ENCODE results near the gene UBASH3B. TPM values are rescaled to one million over a fixed set of nuclear protein-coding genes. Genes with fewer than 3 reads are reported as not detected.
"Not testable (repeated sequence)": the region's sequence is repeated elsewhere in the genome, so short reads cannot be mapped to it uniquely, and the experiment has no call there.

The UBASH3B gene
- total RNA-seq (2022) (6.2 and 10.3 TPM in 2 replicates), Bru-seq, nascent RNA (percentile 54 among the genes with signal in this experiment), BruChase-seq, experiment 1, labeled RNA remaining after a 6-hour chase (percentile 50 among the genes with signal in this experiment), BruChase-seq, experiment 2, labeled RNA remaining after a 2-hour chase (percentile 56 among the genes with signal in this experiment)
- long read RNA-seq, full-length matches to known transcripts = 5 of 10 reads
- long read RNA-seq, partial matches to known transcripts = 1 of 10 reads
- long read RNA-seq, other reads (novel, unspliced or antisense) = 4 of 10 reads

- BruUV-seq (replicated peaks) = no TSS peak
- TF ChIP-seq, protein P1, sequence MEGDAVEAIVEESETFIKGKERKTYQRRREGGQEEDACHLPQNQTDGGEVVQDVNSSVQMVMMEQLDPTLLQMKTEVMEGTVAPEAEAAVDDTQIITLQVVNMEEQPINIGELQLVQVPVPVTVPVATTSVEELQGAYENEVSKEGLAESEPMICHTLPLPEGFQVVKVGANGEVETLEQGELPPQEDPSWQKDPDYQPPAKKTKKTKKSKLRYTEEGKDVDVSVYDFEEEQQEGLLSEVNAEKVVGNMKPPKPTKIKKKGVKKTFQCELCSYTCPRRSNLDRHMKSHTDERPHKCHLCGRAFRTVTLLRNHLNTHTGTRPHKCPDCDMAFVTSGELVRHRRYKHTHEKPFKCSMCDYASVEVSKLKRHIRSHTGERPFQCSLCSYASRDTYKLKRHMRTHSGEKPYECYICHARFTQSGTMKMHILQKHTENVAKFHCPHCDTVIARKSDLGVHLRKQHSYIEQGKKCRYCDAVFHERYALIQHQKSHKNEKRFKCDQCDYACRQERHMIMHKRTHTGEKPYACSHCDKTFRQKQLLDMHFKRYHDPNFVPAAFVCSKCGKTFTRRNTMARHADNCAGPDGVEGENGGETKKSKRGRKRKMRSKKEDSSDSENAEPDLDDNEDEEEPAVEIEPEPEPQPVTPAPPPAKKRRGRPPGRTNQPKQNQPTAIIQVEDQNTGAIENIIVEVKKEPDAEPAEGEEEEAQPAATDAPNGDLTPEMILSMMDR (IDR thresholded peaks at IDR 0.05; ENCODE audit: unreplicated experiment) = no peak
- H3K4me1 Mint-ChIP-seq (ENCODE audit: insufficient read depth, unreplicated experiment) = peaks cover 5% of the 10 kb centered on the region
- intact Hi-C loops (cut with micrococcal nuclease) = loop anchor here (1.0 kb wide), 2 partner anchors 54 to 126 kb away; no protein-coding TSS in a partner anchor
- H3K4me3 Mint-ChIP-seq (ENCODE audit: unreplicated experiment) = peak within 1 kb of the TSS; percentile 77
- H3K27ac Mint-ChIP-seq (ENCODE audit: low read depth, unreplicated experiment) = peak within 1 kb of the TSS; percentile 64
- no peaks in the 10 kb centered on the region for H3K9me3 Mint-ChIP-seq (ENCODE audit: unreplicated experiment)
- ChIA-PET CTCF (interaction anchor here (0.5 to 1.5 kb wide), 15 partner anchors 9 to 400 kb away, joined by 3 to 9 read pairs (median 3); no protein-coding TSS in a partner anchor), POLR2A (interaction anchor here (0.6 to 2.4 kb wide), 17 partner anchors 9 to 464 kb away, joined by 3 to 7 read pairs (median 4); no protein-coding TSS in a partner anchor)
- no peaks in the 10 kb centered on the region for H3K36me3 Mint-ChIP-seq (ENCODE audit: insufficient read depth, unreplicated experiment)
- no peaks in the 10 kb centered on the region for H3K27me3 Mint-ChIP-seq (ENCODE audit: insufficient read depth, unreplicated experiment)
- DNase-seq (ENCODE audit: unreplicated experiment) = peak; percentile 90
Observed at GRCh38 chr11:122655527-122656072, at the start of gene UBASH3B. Gene UBASH3B, plus strand, starts transcription at chr11:122655722. Its CDS starts 328 bp downstream, at chr11:122656050.

- CTCF ChIA-PET = interaction anchor here (0.7 kb wide), 1 partner anchor 278 kb away, joined by 3 read pairs; no protein-coding TSS in a partner anchor
- H3K27me3 Mint-ChIP-seq (ENCODE audit: insufficient read depth, unreplicated experiment); H3K4me1 Mint-ChIP-seq (ENCODE audit: insufficient read depth, unreplicated experiment); H3K4me3 Mint-ChIP-seq (ENCODE audit: unreplicated experiment); H3K36me3 Mint-ChIP-seq (ENCODE audit: insufficient read depth, unreplicated experiment); H3K9me3 Mint-ChIP-seq (ENCODE audit: unreplicated experiment); H3K27ac Mint-ChIP-seq (ENCODE audit: low read depth, unreplicated experiment); intact Hi-C loops (cut with micrococcal nuclease); BruUV-seq (replicated peaks); POLR2A ChIA-PET: not testable (repeated sequence)
- DNase-seq (ENCODE audit: unreplicated experiment) = peak; percentile 66
Observed at GRCh38 chr11:122607162-122607561, 48.4 kb upstream of the UBASH3B start.

DNA sequence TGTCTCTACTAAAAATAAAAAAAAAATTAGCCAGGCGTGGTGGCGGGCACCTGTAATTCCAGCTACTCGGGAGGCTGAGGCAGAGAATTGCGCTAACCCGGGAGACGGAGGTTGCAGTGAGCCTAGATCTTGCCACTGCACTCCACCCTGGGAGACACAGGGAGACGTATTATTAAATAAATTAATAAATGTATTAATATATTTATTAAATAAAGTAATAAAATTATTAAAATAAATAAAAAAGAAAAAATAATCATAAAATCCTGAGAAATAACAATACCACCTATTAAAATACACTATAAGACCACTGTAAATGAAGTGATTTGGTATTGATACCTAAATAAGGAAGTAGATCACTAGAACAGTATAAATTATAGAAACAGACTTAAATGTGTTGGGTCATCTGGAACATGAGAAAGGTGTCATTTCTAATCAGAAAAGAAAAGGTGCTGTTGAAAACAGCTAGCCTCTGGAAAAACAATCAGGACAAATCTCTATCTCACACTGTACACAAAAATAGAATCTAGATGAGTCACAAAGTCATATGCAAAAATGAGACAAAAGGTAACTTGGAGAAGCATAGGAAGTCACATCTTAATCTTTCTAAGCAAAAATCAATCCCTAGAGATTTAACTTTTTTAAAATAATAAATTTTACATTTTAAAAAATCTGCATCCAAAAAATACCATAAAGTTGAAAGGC lies 43.2 kb upstream of the UBASH3B start:
- no peak for DNase-seq (ENCODE audit: unreplicated experiment)
- CTCF ChIA-PET = interaction anchor here (0.6 to 1.6 kb wide), 9 partner anchors 16 to 1130 kb away, joined by 3 to 7 read pairs (median 3); no protein-coding TSS in a partner anchor
- no peaks in the 10 kb centered on the region for H3K27me3 Mint-ChIP-seq (ENCODE audit: insufficient read depth, unreplicated experiment)
- intact Hi-C loops (cut with micrococcal nuclease) = no loop called here
- no peaks in the 10 kb centered on the region for H3K36me3 Mint-ChIP-seq (ENCODE audit: insufficient read depth, unreplicated experiment)
- H3K4me3 Mint-ChIP-seq (ENCODE audit: unreplicated experiment) = no peak overlapping the region
- no peak overlapping the region for H3K27ac Mint-ChIP-seq (ENCODE audit: low read depth, unreplicated experiment)
- no peaks in the 10 kb centered on the region for H3K9me3 Mint-ChIP-seq (ENCODE audit: unreplicated experiment)
- TF ChIP-seq, protein P1 (IDR thresholded peaks at IDR 0.05; ENCODE audit: unreplicated experiment) = no peak
- H3K4me1 Mint-ChIP-seq (ENCODE audit: insufficient read depth, unreplicated experiment) = peaks cover 11% of the 10 kb centered on the region
- POLR2A ChIA-PET = interaction anchor here (1.0 kb wide), 1 partner anchor 11 kb away, joined by 3 read pairs; no protein-coding TSS in a partner anchor
- no TSS peak for BruUV-seq (replicated peaks)

- BruUV-seq (replicated peaks) = no TSS peak
- POLR2A ChIA-PET = no interaction called here
Observed at GRCh38 chr11:122616718-122617117, 38.8 kb upstream of the UBASH3B start.

More at GRCh38 chr11:122616718-122617117, 38.8 kb upstream of the UBASH3B start:
- Mint-ChIP-seq H3K4me1 (ENCODE audit: insufficient read depth, unreplicated experiment) (peaks cover 10% of the 10 kb centered on the region), H3K27ac (ENCODE audit: low read depth, unreplicated experiment) (no peak overlapping the region), H3K36me3 (ENCODE audit: insufficient read depth, unreplicated experiment) (no peaks in the 10 kb centered on the region), H3K9me3 (ENCODE audit: unreplicated experiment) (no peaks in the 10 kb centered on the region), H3K4me3 (ENCODE audit: unreplicated experiment) (no peak overlapping the region), H3K27me3 (ENCODE audit: insufficient read depth, unreplicated experiment) (no peaks in the 10 kb centered on the region)
- DNase-seq (ENCODE audit: unreplicated experiment) = no peak
- intact Hi-C loops (cut with micrococcal nuclease) = no loop called here
- TF ChIP-seq, protein P1 (IDR thresholded peaks at IDR 0.05; ENCODE audit: unreplicated experiment) = no peak
- CTCF ChIA-PET = no interaction called here
